ENCODE data around the gene ABCA8. TPM values are rescaled to one million over a fixed set of nuclear protein-coding genes. Genes with fewer than 3 reads are reported as not detected.

ABCA8 gene
- total RNA-seq, 2 donors from 2014 or later = 42.0 to 62.2 TPM

DNA sequence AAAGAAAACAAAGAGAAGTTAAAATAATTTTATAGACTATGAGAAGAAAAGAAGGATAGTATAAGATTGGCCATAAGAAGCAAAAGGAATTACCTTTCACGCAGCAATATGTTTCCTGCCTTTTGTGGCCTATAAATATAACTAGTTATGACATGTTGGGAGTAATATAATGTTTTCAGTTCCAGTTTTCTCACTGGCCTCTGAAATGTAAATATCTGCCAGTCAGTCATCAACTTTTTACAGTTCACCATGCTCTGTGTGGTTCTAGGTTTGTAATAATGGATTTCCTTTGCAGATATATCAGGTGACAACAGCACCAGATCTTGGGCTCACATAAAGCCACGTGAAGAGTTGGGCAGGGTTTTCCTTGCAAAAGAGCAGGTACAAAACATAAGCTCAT lies 94.3 kb downstream of the ABCA8 start:
- DNase-seq (ENCODE audit: low spot score) (no peak), ATAC-seq (ENCODE audit: insufficient number of reproducible peaks, low FRiP score, low read depth) (no peak)
- Histone ChIP-seq H3K9me3 (peaks cover 4% of the 10 kb centered on the region), H3K27ac (no peak overlapping the region), H3K4me1 (ENCODE audit: control insufficient read depth in 1 of 2, low read depth in 2 of 2) (no peaks in the 10 kb centered on the region), H3K36me3 (no peaks in the 10 kb centered on the region), H3K4me3 (no peak overlapping the region), H3K27me3 (replicated peaks; ENCODE audit: insufficient read depth) (no peaks in the 10 kb centered on the region)
- TF ChIP-seq, protein P1, sequence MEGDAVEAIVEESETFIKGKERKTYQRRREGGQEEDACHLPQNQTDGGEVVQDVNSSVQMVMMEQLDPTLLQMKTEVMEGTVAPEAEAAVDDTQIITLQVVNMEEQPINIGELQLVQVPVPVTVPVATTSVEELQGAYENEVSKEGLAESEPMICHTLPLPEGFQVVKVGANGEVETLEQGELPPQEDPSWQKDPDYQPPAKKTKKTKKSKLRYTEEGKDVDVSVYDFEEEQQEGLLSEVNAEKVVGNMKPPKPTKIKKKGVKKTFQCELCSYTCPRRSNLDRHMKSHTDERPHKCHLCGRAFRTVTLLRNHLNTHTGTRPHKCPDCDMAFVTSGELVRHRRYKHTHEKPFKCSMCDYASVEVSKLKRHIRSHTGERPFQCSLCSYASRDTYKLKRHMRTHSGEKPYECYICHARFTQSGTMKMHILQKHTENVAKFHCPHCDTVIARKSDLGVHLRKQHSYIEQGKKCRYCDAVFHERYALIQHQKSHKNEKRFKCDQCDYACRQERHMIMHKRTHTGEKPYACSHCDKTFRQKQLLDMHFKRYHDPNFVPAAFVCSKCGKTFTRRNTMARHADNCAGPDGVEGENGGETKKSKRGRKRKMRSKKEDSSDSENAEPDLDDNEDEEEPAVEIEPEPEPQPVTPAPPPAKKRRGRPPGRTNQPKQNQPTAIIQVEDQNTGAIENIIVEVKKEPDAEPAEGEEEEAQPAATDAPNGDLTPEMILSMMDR (IDR thresholded peaks at IDR 0.05) = no peak

DNA sequence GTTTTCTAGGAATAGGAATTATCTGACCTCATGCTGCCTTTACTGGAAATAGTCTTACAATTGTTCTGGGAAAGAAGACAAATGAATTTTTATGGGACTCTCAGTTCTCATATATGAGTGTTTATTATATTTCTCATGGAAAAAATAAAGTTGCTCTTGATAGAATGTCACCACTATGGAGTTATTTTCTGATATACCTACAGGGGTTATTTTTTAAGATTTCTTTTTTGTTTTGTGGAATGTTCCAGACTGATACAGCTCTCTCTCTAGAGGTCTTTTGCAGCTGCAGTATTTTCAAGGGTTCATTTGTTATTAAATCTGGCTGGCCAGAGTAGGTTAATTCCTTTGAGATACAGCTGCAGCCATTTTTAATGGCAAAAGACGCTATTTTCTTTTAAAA lies 100.7 kb downstream of the ABCA8 start:
- Histone ChIP-seq H3K4me3 (no peak overlapping the region), H3K4me1 (ENCODE audit: control insufficient read depth in 1 of 2, low read depth in 2 of 2) (no peaks in the 10 kb centered on the region), H3K9me3 (peaks cover 4% of the 10 kb centered on the region), H3K27me3 (replicated peaks; ENCODE audit: insufficient read depth) (no peaks in the 10 kb centered on the region), H3K36me3 (no peaks in the 10 kb centered on the region), H3K27ac (no peak overlapping the region)
- no peak for DNase-seq (ENCODE audit: low spot score)
- ATAC-seq (ENCODE audit: insufficient number of reproducible peaks, low FRiP score, low read depth) = no peak
- TF ChIP-seq, protein P1 (IDR thresholded peaks at IDR 0.05) = no peak

GRCh38 chr17:68853439-68853838 lies 101.8 kb downstream of the ABCA8 start:
- Histone ChIP-seq H3K27me3 (replicated peaks; ENCODE audit: insufficient read depth) (no peaks in the 10 kb centered on the region), H3K4me3 (no peak overlapping the region), H3K4me1 (ENCODE audit: control insufficient read depth in 1 of 2, low read depth in 2 of 2) (no peaks in the 10 kb centered on the region), H3K36me3 (no peaks in the 10 kb centered on the region), H3K9me3 (peaks cover under 1% of the 10 kb centered on the region), H3K27ac (no peak overlapping the region)
- ATAC-seq (ENCODE audit: insufficient number of reproducible peaks, low FRiP score, low read depth) (no peak), DNase-seq (ENCODE audit: low spot score) (no peak)
- TF ChIP-seq, protein P1 (IDR thresholded peaks at IDR 0.05) = no peak

DNA sequence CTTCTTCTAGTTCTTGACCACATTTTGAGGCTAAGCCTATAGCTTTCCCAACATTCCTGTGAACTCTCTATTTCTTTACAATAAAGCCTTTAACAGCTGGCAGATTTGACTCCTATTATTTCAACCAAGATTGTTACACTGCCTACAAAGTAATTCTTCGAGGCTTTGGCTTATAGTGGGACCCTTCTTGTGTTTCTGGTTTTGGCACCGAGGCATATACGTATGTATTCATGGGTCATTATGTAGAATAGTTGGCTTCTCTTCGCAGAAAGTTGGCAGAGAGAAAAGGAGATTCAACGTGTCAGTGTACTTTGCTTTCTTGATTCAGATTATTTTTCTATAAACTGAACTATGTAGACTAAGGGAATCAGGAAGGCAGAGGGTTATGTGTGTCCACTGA lies 102.2 kb downstream of the ABCA8 start:
- ATAC-seq (ENCODE audit: insufficient number of reproducible peaks, low FRiP score, low read depth) (no peak), DNase-seq (ENCODE audit: low spot score) (no peak)
- Histone ChIP-seq H3K9me3 (no peaks in the 10 kb centered on the region), H3K27me3 (replicated peaks; ENCODE audit: insufficient read depth) (no peaks in the 10 kb centered on the region), H3K27ac (no peak overlapping the region), H3K36me3 (no peaks in the 10 kb centered on the region), H3K4me3 (no peak overlapping the region), H3K4me1 (ENCODE audit: control insufficient read depth in 1 of 2, low read depth in 2 of 2) (no peaks in the 10 kb centered on the region)
- TF ChIP-seq, protein P1 (IDR thresholded peaks at IDR 0.05) = no peak

GRCh38 chr17:68851890-68852289 lies 103.3 kb downstream of the ABCA8 start:
- no peaks in the 10 kb centered on the region for H3K27me3 ChIP-seq (replicated peaks; ENCODE audit: insufficient read depth)
- no peaks in the 10 kb centered on the region for H3K9me3 ChIP-seq
- no peak overlapping the region for H3K4me3 ChIP-seq
- no peak for ATAC-seq (ENCODE audit: insufficient number of reproducible peaks, low FRiP score, low read depth)
- DNase-seq (ENCODE audit: low spot score) = no peak
- H3K27ac ChIP-seq = no peak overlapping the region
- TF ChIP-seq, protein P1 (IDR thresholded peaks at IDR 0.05) = no peak
- H3K4me1 ChIP-seq (ENCODE audit: control insufficient read depth in 1 of 2, low read depth in 2 of 2) = no peaks in the 10 kb centered on the region
- H3K36me3 ChIP-seq = no peaks in the 10 kb centered on the region

Measured in thoracic aorta (tissue), 2 donors.